ENCODE data around the gene TPPP2.

Gene TPPP2

GRCh38 chr14:21075719-21076437, 45.9 kb downstream of the TPPP2 start:
- DNase-seq (ENCODE audit: low read depth in 2 of 2): no peak

GRCh38 chr14:21077672-21078071, 47.7 kb downstream of the TPPP2 start:
- no peak for DNase-seq (ENCODE audit: low read depth in 2 of 2)

DNA sequence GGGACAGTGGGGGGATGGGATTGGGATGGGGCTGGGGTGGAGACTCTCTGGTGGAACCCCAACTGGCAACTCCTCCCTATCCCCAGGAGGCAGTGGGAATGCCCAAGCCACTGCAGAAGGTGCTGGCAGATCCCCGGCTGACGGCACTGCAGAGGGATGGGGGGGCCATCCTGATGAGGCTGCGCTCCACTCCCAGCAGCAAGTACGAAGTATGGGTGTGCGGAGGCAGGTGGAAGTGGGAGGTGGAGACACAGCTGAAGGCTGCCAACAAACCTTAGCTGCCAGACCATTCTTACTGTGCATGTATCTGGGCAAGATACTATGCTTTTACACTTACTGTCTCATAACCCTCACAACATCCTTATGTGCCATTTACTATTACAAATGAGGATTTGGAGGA, 48.3 kb downstream of the TPPP2 start:
- no peak for DNase-seq (ENCODE audit: low read depth in 2 of 2)

DNA sequence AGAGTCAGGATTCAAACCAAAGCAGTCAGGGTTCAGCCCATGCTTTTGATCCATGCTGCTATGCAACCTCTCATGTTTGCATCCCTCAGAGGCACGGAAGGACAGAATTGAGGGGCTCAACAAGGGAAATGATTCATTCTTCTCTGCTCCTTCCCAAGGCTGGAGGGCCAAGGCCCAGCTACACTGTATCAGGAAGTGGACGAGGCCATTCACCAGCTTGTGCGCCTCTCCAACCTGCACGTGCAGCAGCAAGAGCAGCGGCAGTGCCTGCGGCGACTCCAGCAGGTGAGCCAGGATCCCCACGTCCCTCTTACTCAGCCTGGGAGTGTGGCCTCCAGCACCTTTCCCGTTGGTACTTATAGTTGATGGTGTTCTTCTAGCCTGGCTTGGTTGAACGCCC, 48.7 kb downstream of the TPPP2 start:
- no peak for DNase-seq (ENCODE audit: low read depth in 2 of 2)

DNA sequence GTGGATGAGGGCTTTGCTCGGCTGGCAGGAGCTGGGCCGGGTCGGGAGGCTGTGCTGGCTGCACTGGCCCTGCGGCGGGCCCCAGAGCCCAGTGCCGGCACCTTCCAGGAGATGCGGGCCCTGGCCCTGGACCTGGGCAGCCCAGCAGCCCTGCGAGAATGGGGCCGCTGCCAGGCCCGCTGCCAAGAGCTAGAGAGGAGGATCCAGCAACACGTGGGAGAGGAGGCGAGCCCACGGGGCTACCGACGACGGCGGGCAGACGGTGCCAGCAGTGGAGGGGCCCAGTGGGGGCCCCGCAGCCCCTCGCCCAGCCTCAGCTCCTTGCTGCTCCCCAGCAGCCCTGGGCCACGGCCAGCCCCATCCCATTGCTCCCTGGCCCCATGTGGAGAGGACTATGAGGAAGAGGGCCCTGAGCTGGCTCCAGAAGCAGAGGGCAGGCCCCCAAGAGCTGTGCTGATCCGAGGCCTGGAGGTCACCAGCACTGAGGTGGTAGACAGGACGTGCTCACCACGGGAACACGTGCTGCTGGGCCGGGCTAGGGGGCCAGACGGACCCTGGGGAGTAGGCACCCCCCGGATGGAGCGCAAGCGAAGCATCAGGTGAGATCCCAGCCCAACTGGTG, 51.6 kb downstream of the TPPP2 start:
- DNase-seq (ENCODE audit: low read depth in 2 of 2): no peak
